Activated naive CD8-positive, alpha-beta T cell (primary cell): ENCODE measurements around the gene FRRS1.
A peak's percentile ranks its signal among the peaks of the same experiment; 100 is the strongest.
"Not testable (repeated sequence)": the region's sequence is repeated elsewhere in the genome, so short reads cannot be mapped to it uniquely, and the experiment has no call there.

Experiments
- H3K27ac Mint-ChIP-seq: one replicate; pipeline ENCODE4 v1.8.0; 2021; ENCODE audit warnings: mixed read lengths
- H3K27me3 Mint-ChIP-seq: one replicate; pipeline ENCODE4 v1.8.0; 2021; ENCODE audit warnings: mixed read lengths
- H3K36me3 Mint-ChIP-seq: one replicate; pipeline ENCODE4 v1.8.0; 2021; ENCODE audit warnings: mixed read lengths
- H3K4me1 Mint-ChIP-seq: one replicate; pipeline ENCODE4 v1.8.0; 2021; ENCODE audit warnings: low read depth, mixed read lengths
- H3K4me3 Mint-ChIP-seq: one replicate; pipeline ENCODE4 v1.8.0; 2021; ENCODE audit warnings: mild to moderate bottlenecking, mixed read lengths
- H3K9me3 Mint-ChIP-seq: one replicate; pipeline ENCODE4 v1.8.0; 2021; ENCODE audit warnings: low read depth, mixed read lengths

FRRS1 gene

DNA sequence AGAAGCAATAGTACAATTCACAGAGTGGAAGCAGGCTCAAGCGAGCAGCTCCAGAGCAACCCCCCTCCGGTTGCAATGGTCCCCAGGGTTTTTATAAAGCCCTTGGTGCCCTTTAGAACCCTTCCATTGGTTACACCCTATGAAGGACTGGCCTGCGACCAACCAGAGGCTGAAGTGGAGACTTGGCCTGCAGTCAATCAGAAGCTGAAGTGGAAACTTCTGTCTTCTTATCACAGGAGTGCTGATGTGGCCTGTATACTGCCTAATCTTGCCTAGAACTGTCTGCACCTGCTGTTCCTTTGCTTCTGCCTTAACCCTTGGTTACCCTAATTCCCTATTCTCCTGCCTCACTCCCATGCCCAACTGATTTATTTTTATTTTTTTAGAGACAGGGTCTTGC lies 15.4 kb upstream of the FRRS1 start:
- Mint-ChIP-seq H3K36me3 (no peaks in the 10 kb centered on the region), H3K27ac (no peak overlapping the region), H3K27me3 (peaks cover 16% of the 10 kb centered on the region), H3K4me3 (no peak overlapping the region), H3K9me3 (no peaks in the 10 kb centered on the region), H3K4me1 (peaks cover 19% of the 10 kb centered on the region)

GRCh38 chr1:99777752-99778151 lies 11.3 kb upstream of the FRRS1 start:
- H3K27ac Mint-ChIP-seq = no peak overlapping the region
- no peak overlapping the region for H3K4me3 Mint-ChIP-seq
- no peaks in the 10 kb centered on the region for H3K4me1 Mint-ChIP-seq
- H3K9me3 Mint-ChIP-seq = no peaks in the 10 kb centered on the region
- H3K27me3 Mint-ChIP-seq = peaks cover 12% of the 10 kb centered on the region
- H3K36me3 Mint-ChIP-seq = no peaks in the 10 kb centered on the region

DNA sequence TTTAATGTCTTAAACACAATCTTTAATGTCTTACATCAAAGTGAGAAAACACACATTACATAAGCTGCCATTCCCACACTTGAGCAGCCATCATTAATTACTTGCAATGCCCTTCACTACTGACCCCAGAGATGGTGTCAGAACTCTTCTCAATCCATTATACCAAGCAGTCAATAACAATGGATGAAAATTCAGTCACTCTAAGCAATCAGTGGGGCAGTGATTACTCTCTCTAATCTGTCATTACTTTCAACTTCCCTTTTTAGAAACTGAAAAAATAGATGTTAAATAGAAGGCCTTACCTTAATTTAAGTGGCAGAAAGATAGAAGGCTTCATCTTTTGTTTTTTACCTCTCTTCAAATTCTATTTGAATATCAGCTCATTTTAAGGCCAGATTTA lies 9.7 kb upstream of the FRRS1 start:
- no peaks in the 10 kb centered on the region for H3K9me3 Mint-ChIP-seq
- no peak overlapping the region for H3K27ac Mint-ChIP-seq
- no peaks in the 10 kb centered on the region for H3K4me1 Mint-ChIP-seq
- no peaks in the 10 kb centered on the region for H3K36me3 Mint-ChIP-seq
- peaks cover 5% of the 10 kb centered on the region for H3K27me3 Mint-ChIP-seq
- H3K4me3 Mint-ChIP-seq = no peak overlapping the region

DNA sequence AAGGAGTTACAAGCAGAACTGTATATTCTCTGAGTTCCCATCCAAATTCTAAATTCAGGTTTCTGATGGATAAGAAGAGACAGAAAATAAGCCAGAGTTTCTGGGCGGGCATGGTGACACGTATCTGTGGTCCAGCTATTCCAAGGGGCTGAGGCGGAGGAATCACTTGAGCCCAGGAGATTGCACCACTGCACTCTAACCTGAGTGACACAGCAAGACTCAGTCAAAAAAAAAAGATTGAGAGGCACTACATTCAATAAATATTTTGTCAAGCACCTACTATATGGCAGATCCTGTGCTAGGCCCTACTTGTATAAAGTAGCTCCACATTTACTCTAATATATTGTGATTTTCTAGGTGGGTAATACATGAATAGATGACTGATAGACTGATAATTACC lies 6.4 kb upstream of the FRRS1 start:
- Mint-ChIP-seq H3K9me3 (no peaks in the 10 kb centered on the region), H3K4me3 (no peak overlapping the region), H3K27me3 (peaks cover 8% of the 10 kb centered on the region), H3K4me1 (no peaks in the 10 kb centered on the region), H3K36me3 (no peaks in the 10 kb centered on the region), H3K27ac (no peak overlapping the region)

DNA sequence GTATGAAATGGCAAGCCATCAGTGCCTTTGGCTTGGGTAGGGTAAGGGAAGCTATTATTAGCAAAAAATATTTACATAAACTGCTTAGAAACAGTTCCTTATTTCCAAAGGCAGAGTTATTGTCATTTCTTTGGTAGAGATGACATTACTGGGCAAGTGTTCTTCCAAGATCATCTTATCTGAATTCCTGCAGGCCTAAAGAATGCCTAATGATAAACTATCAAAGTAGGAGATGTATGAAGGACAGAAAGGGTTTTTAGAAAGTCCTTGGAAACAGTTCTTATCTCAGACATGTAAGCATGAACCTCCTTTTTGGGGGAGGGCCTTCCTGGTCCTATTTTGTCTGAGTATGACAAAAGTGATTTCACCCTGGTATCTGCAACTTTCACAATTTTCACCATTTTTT lies 5.1 kb upstream of the FRRS1 start:
- Mint-ChIP-seq H3K27me3 (peaks cover 7% of the 10 kb centered on the region), H3K4me3 (no peak overlapping the region), H3K36me3 (no peaks in the 10 kb centered on the region), H3K27ac (no peak overlapping the region), H3K9me3 (no peaks in the 10 kb centered on the region), H3K4me1 (peaks cover under 1% of the 10 kb centered on the region)

- Mint-ChIP-seq H3K27me3 (peaks cover 10% of the 10 kb centered on the region), H3K9me3 (no peaks in the 10 kb centered on the region), H3K27ac (no peak overlapping the region), H3K4me3 (no peak overlapping the region), H3K4me1 (peaks cover 8% of the 10 kb centered on the region), H3K36me3 (no peaks in the 10 kb centered on the region)
Measured at GRCh38 chr1:99768524-99769245, 2.2 kb upstream of the FRRS1 start.

DNA sequence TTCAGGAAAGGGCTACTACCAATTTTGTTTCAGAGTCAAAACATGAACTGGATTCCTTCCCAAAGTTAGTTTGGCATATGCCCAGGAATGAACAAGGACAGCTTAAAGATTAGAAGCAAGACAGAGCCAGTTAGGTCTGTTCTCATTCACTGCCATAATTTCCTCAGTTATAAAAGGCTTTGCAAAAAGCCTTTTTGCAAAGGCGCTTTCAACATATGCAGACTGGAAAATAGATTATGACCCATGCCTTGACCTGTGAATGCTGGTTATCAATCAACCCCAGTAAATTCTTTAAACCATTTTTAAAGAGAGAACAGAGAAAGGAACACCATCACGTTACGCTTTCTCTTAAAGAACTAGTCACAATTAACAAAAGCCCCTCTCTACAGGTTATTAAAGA lies 1.7 kb upstream of the FRRS1 start:
- H3K27me3 Mint-ChIP-seq = peaks cover 10% of the 10 kb centered on the region
- peaks cover 8% of the 10 kb centered on the region for H3K4me1 Mint-ChIP-seq
- no peaks in the 10 kb centered on the region for H3K36me3 Mint-ChIP-seq

DNA sequence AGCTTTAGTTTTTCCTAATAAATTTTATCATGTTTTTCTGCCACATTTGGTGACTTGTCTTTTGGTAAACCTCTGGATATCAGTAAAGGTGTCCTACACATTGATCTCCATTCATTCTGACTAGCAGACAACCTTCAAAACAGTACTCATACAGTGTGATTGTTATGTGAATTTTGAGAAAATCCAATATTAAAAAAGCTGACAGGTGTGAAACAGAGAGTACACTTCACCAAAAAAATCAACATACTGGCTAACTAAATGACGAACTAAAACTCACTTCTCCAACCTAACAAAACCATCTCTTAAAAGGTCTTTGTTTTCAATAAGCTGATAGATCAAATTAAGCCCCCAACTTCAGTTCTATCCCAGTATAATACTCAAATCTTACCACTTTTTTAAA lies 1.5 kb downstream of the FRRS1 start:
- Mint-ChIP-seq H3K27ac (no peak overlapping the region), H3K36me3 (no peaks in the 10 kb centered on the region), H3K4me3 (peak overlapping the region; percentile 30)

More for the DNA sequence above, 1.7 kb upstream of the FRRS1 start:
- Mint-ChIP-seq H3K27ac (no peak overlapping the region), H3K4me3 (no peak overlapping the region), H3K9me3 (no peaks in the 10 kb centered on the region)

DNA sequence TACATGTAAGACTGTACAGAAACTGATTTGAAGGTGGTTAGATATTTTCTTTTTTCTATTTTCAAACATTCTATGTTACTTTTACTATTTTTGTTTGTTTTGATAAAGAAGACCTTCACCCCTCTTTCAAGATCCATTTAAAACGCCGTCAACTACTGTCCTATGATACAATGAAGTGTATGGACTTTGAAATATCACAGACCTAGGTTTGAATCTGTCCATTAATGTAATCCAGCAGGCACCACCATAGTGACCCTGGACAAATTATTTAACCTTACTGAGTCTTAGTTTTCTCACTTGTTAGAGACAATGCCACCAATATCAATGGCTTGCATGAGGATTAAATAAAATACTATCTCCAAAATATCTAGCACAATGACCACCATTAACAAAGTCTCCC lies 2.0 kb downstream of the FRRS1 start:
- H3K4me1 Mint-ChIP-seq = peaks cover 8% of the 10 kb centered on the region
- H3K36me3 Mint-ChIP-seq = no peaks in the 10 kb centered on the region
- H3K4me3 Mint-ChIP-seq = no peak overlapping the region
- no peak overlapping the region for H3K27ac Mint-ChIP-seq
- no peaks in the 10 kb centered on the region for H3K9me3 Mint-ChIP-seq
- H3K27me3 Mint-ChIP-seq = peaks cover 7% of the 10 kb centered on the region

More for the DNA sequence above, 1.5 kb downstream of the FRRS1 start:
- H3K27me3 Mint-ChIP-seq = peaks cover 9% of the 10 kb centered on the region
- peaks cover 8% of the 10 kb centered on the region for H3K4me1 Mint-ChIP-seq
- H3K9me3 Mint-ChIP-seq = no peaks in the 10 kb centered on the region

DNA sequence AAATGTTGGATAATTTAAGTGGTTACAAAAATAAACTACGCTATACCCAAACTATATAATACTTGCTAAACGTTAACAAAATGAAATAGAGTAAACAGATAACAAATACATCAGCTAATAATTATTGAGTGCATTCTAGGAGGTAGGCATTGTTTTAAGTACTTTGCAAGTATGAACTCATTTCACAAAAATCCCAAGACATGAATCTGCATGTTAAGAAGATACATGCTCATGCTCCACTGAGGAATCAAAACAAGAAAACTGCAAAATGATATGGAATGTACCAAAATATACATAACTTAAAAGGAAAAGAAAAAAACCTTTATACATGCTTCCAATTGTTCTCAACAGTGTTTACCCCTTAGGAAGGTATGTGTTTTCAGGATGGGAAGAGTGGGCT lies 2.5 kb downstream of the FRRS1 start:
- peaks cover 2% of the 10 kb centered on the region for H3K36me3 Mint-ChIP-seq
- H3K9me3 Mint-ChIP-seq = no peaks in the 10 kb centered on the region
- no peak overlapping the region for H3K27ac Mint-ChIP-seq
- H3K4me1 Mint-ChIP-seq = peaks cover 8% of the 10 kb centered on the region
- H3K4me3 Mint-ChIP-seq = no peak overlapping the region
- H3K27me3 Mint-ChIP-seq = peaks cover 5% of the 10 kb centered on the region

DNA sequence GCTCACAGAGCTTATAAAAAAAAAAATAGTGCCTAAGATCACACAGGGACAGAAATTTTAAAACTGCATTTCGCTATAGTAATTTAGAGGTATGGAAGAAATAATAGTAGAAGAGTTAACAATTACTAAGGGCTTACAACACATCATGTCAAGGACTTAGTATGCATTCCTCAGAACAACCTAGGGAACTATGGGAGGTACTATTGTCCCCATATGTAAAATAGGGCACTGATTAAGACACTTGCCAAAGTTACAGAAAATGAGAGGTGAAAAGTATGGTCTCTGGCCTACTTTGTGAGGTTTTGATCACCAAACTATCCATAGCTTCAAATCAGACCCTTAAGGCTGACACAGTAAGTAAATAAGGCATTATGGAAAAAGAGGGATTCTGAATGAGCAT lies 4.7 kb downstream of the FRRS1 start:
- no peak overlapping the region for H3K27ac Mint-ChIP-seq
- H3K9me3 Mint-ChIP-seq = no peaks in the 10 kb centered on the region
- no peak overlapping the region for H3K4me3 Mint-ChIP-seq
- peaks cover 17% of the 10 kb centered on the region for H3K4me1 Mint-ChIP-seq
- H3K27me3 Mint-ChIP-seq = peaks cover 4% of the 10 kb centered on the region
- peaks cover 2% of the 10 kb centered on the region for H3K36me3 Mint-ChIP-seq

GRCh38 chr1:99759518-99760160 lies 6.8 kb downstream of the FRRS1 start:
- peaks cover 13% of the 10 kb centered on the region for H3K4me1 Mint-ChIP-seq
- H3K27ac Mint-ChIP-seq = no peak overlapping the region
- no peaks in the 10 kb centered on the region for H3K27me3 Mint-ChIP-seq
- peaks cover 2% of the 10 kb centered on the region for H3K36me3 Mint-ChIP-seq
- no peak overlapping the region for H3K4me3 Mint-ChIP-seq
- H3K9me3 Mint-ChIP-seq = no peaks in the 10 kb centered on the region

DNA sequence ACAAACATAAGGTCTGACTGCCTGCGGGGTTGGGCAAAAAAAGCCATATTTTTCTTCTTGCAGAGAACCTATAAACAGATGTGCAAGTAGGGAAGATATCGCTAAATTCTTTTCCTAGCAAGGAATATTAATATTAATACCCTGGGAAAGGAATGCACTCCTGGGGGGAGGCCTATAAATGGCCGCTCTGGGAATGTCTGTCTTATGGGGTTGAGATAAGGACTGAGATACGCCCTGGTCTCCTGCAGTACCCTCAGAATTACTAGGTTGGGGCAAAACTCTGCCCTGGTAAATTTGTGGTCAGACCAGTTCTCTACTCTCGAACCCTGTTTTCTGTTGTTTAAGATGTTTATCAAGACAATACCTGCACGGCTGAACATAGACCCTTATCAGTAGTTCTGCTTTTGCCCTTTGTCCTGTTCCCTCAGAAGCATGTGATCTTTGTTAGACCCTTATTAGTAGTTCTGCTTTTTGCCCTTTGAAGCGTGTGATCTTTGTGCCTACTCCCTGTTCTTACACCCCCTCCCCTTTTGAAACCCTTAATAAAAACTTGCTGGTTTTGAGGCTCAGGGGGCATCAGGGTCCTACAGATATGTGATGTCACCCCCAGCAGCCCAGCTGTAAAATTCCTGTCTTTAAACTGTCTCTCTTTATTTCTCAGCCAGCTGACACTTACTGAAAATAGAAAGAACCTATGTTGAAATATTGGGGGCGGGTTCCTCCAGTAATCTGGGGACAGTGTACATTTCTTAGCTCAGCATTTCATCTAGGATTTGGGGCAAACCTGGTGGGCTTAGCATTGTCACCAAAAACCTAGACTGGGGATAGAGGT lies 7.5 kb downstream of the FRRS1 start:
- H3K27ac Mint-ChIP-seq, H3K9me3 Mint-ChIP-seq, H3K4me3 Mint-ChIP-seq, H3K36me3 Mint-ChIP-seq, H3K27me3 Mint-ChIP-seq: not testable (repeated sequence)
- peaks cover 13% of the 10 kb centered on the region for H3K4me1 Mint-ChIP-seq

- no peak overlapping the region for H3K27ac Mint-ChIP-seq
- H3K4me1 Mint-ChIP-seq = peaks cover 13% of the 10 kb centered on the region
- peaks cover 2% of the 10 kb centered on the region for H3K36me3 Mint-ChIP-seq
- no peak overlapping the region for H3K4me3 Mint-ChIP-seq
- no peaks in the 10 kb centered on the region for H3K27me3 Mint-ChIP-seq
- no peaks in the 10 kb centered on the region for H3K9me3 Mint-ChIP-seq
Measured at GRCh38 chr1:99758073-99758511, 8.3 kb downstream of the FRRS1 start.

DNA sequence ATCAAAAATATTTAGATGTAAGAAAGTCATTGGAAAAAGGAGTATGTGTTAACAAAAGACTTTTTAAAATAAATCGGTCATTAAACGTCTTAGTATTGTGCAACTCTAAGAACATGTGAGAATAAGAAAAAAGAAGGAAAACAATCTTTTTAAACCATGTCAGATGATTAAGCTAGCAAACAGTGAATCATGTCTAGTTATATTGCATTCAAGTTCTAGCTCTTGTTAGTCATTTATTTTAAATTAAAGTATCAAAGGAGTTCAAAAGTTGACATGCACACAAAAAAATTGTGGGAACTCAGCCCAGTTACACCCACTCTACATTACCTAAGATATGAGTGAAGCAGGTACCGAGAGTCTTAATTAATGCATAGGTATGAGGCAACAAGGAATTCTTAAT lies 9.8 kb downstream of the FRRS1 start:
- H3K27me3 Mint-ChIP-seq = no peaks in the 10 kb centered on the region
- H3K4me3 Mint-ChIP-seq = no peak overlapping the region
- no peak overlapping the region for H3K27ac Mint-ChIP-seq
- no peaks in the 10 kb centered on the region for H3K9me3 Mint-ChIP-seq
- H3K36me3 Mint-ChIP-seq = peaks cover 2% of the 10 kb centered on the region
- peaks cover 17% of the 10 kb centered on the region for H3K4me1 Mint-ChIP-seq
